HepG2 (cell line): ENCODE results near the gene SFT2D1.
"Not testable (repeated sequence)": the region's sequence is repeated elsewhere in the genome, so short reads cannot be mapped to it uniquely, and the experiment has no call there.

Experiments
- EZH2 ChIP-seq: conservative IDR thresholded peaks from 2 replicates; pipeline ENCODE4 v1.6.1; 2012; ENCODE audit warnings: mild to moderate bottlenecking, low read depth, low read length, moderate library complexity
- NCOR1 ChIP-seq: fragments of 200-600 bp; sonication (generic); IDR thresholded peaks from 2 replicates; pipeline ENCODE4 v1.7.0; 2017; ENCODE audit warnings: antibody characterized with exemption, low read length, borderline replicate concordance
- ZBTB44 ChIP-seq: sonication (generic); formaldehyde crosslinking; IDR thresholded peaks from 2 replicates; pipeline ENCODE4 v1.4.0; 2020; ENCODE audit warnings: missing genetic modification reagents
- ZNF619 ChIP-seq: sonication (generic); formaldehyde crosslinking; IDR thresholded peaks from 2 replicates; pipeline ENCODE4 v1.4.0; 2020; ENCODE audit warnings: mild to moderate bottlenecking, missing genetic modification reagents

GRCh38 chr6:166387098-166387497 is 44.8 kb upstream of the SFT2D1 start:
- TF ChIP-seq NCOR1; EZH2; ZBTB44 (CRISPR knock-in tag); ZNF619 (CRISPR knock-in tag): not testable (repeated sequence)
